GM12874 (cell line): ENCODE data around the gene C19orf67.

ENCODE experiments used
- TF ChIP-seq, protein P1 (sequence below): IDR thresholded peaks from 2 replicates; pipeline ENCODE4 v1.5.1; 2011; ENCODE audit warnings: low read depth, mild to moderate bottlenecking, control low read depth, low read length, moderate library complexity; ENCODE audit not compliant: insufficient read depth

C19orf67 gene

DNA sequence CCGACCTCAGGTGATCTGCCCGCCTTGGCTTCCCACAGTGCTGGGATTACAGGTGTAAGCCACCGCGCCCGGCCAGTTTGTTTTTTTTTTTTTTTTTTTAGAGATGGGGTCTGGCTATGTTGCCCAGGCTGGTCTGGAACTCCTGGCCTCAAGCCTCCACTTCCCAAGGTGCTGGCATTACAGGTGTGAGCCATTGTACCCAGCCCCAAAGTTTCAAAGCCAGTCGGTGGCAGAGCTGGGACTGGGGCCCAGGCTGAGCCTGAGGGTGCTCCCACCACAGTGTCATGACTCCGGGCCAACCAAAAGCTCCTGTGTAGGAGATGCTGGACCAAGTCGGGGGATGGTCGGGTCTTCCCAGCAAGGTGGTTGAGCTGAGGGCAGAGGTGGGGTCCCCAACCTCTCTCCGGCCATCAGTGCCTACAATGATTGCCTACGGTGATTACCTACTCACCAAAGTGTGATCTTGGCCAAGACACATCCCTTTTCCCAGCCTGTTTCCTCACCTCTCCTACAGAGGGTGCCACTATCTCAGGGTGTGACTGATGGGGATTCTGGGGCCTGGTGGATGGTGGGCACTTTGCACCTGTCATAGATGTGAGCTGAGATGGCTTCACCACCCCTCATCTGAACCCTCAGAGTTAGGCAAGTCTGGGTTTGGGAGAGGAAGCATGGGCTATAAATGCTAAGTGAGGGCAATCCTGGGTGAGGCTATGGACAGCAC lies 10.8 kb upstream of the C19orf67 start:
- TF ChIP-seq, protein P1, sequence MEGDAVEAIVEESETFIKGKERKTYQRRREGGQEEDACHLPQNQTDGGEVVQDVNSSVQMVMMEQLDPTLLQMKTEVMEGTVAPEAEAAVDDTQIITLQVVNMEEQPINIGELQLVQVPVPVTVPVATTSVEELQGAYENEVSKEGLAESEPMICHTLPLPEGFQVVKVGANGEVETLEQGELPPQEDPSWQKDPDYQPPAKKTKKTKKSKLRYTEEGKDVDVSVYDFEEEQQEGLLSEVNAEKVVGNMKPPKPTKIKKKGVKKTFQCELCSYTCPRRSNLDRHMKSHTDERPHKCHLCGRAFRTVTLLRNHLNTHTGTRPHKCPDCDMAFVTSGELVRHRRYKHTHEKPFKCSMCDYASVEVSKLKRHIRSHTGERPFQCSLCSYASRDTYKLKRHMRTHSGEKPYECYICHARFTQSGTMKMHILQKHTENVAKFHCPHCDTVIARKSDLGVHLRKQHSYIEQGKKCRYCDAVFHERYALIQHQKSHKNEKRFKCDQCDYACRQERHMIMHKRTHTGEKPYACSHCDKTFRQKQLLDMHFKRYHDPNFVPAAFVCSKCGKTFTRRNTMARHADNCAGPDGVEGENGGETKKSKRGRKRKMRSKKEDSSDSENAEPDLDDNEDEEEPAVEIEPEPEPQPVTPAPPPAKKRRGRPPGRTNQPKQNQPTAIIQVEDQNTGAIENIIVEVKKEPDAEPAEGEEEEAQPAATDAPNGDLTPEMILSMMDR: no peak

DNA sequence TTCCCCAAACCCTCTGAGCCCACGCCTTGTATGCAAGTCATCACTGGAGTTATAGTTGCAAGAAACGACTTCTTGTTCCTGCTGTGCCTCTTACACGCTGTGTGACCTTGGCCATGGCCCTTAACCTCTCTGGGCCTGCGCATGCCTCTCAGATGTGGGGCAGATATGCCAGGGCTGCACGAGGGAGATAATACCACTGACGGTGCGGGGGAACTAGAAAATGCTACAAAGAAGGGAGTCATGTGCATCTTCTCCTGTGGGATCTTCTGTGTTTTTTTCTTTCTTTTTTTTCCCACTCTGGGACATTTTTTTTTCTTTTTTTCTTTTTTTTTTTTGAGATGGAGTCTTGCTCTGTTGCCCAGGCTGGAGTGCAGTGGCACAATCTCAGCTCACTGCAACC lies 9.3 kb upstream of the C19orf67 start:
- TF ChIP-seq, protein P1: no peak

DNA sequence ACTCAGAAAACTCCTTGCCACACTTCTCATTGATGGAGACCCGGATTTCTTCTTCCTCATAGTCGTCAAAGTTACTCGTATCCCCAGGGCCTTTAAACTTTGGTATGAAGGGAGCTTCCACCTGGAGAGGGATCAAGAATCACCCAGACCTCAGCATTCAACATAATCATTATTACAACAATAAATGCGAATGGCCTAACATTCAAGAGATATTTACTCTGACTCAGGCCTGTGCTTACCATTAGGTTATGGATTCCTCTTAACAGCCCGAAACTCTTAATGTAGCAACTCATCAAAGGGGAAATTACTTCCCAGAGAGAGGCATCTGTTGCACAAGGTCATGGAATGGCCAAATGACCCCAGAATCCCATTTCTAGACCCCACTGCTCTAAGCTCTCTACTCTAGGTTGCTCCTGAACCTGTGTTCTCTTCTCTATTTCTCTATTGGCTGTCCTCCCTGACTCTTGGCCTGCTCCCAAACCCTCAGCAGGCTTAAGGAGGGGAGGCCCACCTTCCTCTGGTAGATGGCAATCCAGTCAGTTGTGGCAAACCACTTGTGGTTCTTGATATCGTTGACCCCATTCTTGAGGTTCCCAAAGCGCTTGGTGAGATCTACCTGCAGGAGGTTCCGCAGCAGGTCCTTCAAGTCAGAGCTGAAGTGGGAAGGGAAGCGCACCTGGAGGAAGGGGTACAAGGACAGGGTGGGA lies 7.7 kb upstream of the C19orf67 start:
- TF ChIP-seq, protein P1: no peak

DNA sequence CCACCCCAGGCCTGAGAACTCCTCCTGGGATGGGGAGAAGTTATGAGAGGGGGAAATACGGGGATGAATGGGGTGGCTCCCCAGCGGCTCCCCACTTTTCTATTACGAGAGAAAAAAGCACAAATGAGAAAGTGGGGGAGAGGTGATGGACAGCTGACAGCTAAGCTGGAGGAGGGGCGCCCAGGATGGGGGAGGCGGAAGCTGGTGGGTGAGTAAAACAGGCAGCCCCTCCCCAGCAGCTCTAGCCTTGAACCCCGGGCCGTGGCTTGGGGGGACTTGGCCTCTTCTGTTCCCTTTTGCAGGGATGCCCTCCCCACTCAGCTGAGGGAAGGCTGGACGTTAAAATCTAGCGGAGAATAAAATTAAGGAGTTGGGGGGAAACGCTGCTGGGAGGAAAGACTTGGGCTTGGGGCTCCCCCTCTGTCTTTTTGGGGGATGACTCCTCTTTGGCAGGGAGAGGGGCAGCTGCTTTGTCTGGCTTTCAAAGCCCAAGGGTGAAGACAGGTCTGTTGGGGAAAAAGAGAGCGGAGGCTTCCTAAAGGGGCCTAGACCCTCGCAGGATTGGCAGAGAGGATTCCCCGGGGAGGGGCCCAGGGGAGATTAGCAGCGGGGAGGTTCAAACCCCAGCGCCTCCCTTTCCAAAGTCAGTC lies 6.4 kb upstream of the C19orf67 start:
- TF ChIP-seq, protein P1: peak; percentile 35

DNA sequence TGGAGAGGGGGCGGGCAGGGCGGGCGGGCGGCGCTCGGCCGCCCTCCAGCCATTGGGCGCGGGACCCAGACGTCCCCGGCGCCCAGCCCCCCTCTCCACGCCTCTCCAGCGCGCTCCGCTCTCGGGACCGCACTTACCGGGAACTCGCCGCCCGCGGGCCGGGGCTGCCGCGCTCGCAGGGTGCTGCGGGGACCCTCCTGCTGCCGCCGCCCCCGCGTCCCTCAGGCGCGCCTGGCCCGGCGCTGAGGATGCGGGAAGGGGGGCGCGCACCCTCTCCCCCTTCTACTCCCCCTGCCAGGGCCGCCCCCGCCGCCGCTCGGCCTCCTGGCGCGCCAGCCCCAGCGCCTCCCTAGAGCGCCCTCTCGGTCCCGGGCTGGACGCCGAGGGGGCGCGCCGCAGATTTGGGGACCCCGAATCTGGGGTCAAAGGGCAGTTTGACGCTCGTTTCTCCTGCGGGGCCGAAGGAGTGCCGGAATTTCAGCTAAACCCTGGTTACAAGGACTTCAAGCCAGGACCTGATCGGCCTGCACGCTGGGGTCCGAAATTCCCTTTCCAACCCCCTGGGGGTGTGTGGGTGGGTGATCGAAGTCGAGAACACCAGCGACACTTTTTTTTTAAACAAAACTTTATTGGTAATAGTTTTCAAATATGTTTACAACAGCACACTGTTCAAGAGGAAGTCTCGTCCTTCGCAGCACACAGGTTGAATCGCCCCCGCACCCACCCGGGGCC lies 5.7 kb upstream of the C19orf67 start:
- TF ChIP-seq, protein P1: peak; percentile 36; the same call in 1 of the 2 replicates

- TF ChIP-seq, protein P1: no peak
Measured at GRCh38 chr19:14090509-14091080, 5.0 kb upstream of the C19orf67 start, which contains the start of gene SAMD1. Gene SAMD1, minus strand, starts transcription at chr19:14090751.
